Chondrocyte (in vitro differentiated cells): ENCODE results near the gene KANK4. TPM values are rescaled to one million over a fixed set of nuclear protein-coding genes. Genes with fewer than 3 reads are reported as not detected.

Experiments used
- DNase-seq: peaks from one replicate; pipeline ENCODE4 v3.0.0; 2021; ENCODE audit warnings: mixed read lengths, low spot score
- H3K27ac Mint-ChIP-seq: one replicate; pipeline ENCODE4 v1.8.0; 2021; ENCODE audit warnings: mild to moderate bottlenecking, moderate library complexity, mixed read lengths; ENCODE audit not compliant: unreplicated experiment
- H3K27me3 Mint-ChIP-seq: 2 replicates; pipeline ENCODE4 v1.8.0; 2021; ENCODE audit warnings: low read depth, mixed read lengths
- H3K36me3 Mint-ChIP-seq: 2 replicates; pipeline ENCODE4 v1.8.0; 2021; ENCODE audit warnings: low read depth, mixed read lengths
- H3K4me1 Mint-ChIP-seq: 2 replicates; pipeline ENCODE4 v1.8.0; 2021; ENCODE audit warnings: low read depth, mild to moderate bottlenecking, mixed read lengths
- H3K4me3 Mint-ChIP-seq: one replicate; pipeline ENCODE4 v1.8.0; 2021; ENCODE audit warnings: mild to moderate bottlenecking, moderate library complexity, mixed read lengths; ENCODE audit not compliant: unreplicated experiment
- H3K9me3 Mint-ChIP-seq: 2 replicates; pipeline ENCODE4 v1.8.0; 2021; ENCODE audit warnings: low read depth, mixed read lengths
- total RNA-seq: library from RNA; stranded (reverse); gene quantifications from 3 replicates; pipeline ENCODE4 v1.2.1, GENCODE V29; 2021
- TF ChIP-seq, protein P1 (sequence below): fragments of 200-600 bp; sonication (generic); IDR thresholded peaks from 2 replicates; pipeline ENCODE4 v1.5.0; 2021; ENCODE audit warnings: antibody characterized with exemption, mild to moderate bottlenecking, moderate library complexity

KANK4 gene
- total RNA-seq, 1 donor from 2014 or later, result 1.4 TPM

DNA sequence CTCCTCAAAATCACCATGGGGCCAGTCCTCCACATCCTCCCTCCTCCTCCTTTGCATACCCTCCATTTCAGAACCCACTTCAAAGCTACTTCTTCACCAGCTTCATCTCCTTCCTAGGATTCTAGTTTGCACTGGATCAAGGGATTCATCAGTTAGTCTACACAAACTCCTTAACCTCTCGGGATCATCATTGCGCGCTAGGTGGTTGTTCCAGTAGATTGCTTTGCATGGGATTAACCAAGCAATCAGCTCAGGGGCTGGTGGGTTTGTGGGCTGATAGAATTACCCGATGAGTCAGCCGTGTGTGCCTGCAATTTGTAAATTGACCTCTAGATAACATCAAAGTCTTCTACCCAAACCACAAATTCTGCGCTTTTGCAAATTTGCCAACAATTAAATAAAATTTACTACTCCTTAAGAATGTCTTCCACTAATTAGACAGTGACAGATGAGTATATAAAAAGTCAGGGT lies 7.7 kb downstream of the KANK4 start:
- TF ChIP-seq, protein P1, sequence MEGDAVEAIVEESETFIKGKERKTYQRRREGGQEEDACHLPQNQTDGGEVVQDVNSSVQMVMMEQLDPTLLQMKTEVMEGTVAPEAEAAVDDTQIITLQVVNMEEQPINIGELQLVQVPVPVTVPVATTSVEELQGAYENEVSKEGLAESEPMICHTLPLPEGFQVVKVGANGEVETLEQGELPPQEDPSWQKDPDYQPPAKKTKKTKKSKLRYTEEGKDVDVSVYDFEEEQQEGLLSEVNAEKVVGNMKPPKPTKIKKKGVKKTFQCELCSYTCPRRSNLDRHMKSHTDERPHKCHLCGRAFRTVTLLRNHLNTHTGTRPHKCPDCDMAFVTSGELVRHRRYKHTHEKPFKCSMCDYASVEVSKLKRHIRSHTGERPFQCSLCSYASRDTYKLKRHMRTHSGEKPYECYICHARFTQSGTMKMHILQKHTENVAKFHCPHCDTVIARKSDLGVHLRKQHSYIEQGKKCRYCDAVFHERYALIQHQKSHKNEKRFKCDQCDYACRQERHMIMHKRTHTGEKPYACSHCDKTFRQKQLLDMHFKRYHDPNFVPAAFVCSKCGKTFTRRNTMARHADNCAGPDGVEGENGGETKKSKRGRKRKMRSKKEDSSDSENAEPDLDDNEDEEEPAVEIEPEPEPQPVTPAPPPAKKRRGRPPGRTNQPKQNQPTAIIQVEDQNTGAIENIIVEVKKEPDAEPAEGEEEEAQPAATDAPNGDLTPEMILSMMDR, result no peak
- no peak for DNase-seq
- Mint-ChIP-seq H3K27ac (no peak overlapping the region), H3K4me1 (peaks cover 3% of the 10 kb centered on the region), H3K36me3 (no peaks in the 10 kb centered on the region), H3K27me3 (peaks cover 13% of the 10 kb centered on the region), H3K9me3 (no peaks in the 10 kb centered on the region), H3K4me3 (no peak overlapping the region)

DNA sequence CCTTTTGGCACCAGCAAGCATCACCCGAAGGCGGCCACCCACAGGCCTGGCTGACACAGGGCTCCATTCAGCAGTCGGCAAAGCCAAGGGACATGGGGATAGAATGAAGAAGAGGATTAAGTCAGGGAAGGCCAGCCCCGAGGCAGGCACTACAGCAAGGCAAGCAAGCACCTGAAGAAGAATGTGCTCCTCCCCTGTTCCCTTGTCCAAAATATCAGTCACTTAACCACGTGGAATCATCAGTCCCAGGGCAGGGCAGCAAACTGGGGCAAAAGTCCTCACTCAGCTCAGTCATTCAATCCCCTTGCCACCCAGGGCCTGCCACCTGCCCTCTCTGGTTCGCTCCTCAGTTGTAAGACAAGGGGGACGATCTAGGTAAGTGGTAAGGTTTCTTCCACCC lies 9.3 kb downstream of the KANK4 start:
- TF ChIP-seq, protein P1, result no peak
- Mint-ChIP-seq H3K27ac (no peak overlapping the region), H3K9me3 (no peaks in the 10 kb centered on the region), H3K4me3 (no peak overlapping the region), H3K27me3 (peaks cover 13% of the 10 kb centered on the region), H3K36me3 (no peaks in the 10 kb centered on the region), H3K4me1 (peaks cover 3% of the 10 kb centered on the region)
- DNase-seq, result no peak

DNA sequence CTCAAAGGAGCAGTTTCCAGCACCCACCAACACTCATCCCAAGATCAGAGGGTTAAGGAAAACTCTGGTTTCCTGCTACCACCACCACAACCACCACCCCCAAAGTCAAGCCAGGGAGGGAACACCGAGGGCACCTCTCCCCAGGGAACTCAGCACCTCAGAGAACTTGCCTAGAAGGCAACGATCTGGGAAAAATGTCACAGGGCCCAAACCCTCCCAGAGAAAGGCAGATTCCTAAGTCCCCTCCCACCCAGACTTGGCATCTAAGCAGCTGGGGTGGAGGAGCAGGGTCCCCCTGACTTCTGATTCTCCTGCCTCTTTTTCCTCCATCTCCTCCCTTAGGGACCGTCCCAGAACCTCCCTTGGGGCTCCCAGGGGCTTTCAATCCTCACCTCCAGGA lies 10.6 kb downstream of the KANK4 start:
- DNase-seq, result no peak
- Mint-ChIP-seq H3K4me1 (peaks cover 3% of the 10 kb centered on the region), H3K9me3 (no peaks in the 10 kb centered on the region), H3K36me3 (no peaks in the 10 kb centered on the region), H3K27me3 (peaks cover 13% of the 10 kb centered on the region), H3K4me3 (no peak overlapping the region), H3K27ac (no peak overlapping the region)
- TF ChIP-seq, protein P1, result no peak

DNA sequence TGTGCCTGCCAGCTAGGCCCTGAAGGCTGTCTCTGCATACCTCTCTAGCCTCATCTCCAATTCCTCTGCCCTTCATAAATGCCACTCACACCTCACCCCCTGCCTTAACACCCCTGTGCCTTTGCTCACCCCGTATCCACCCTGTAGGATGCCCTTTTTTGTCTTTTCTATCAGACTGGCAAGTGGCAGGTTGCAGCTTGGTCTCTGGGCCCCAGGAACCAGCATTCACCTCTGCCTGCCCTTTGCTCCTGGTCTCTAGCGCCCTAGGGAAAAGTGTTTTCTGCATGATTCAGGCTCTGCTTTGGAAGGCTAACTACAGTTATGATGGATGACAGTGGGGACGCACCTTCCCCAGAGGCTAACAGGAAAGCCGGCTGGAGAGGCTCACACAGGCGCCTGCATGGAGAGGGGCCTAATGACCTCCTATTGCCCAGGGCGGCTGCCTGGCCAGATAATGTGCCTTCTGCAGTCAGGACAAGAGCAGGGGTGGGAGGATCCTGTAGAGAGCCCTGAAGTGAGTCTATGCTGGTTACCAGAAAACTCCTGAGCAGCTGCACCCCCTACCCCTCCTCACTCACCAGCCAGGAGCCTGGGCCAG lies 11.2 kb downstream of the KANK4 start:
- DNase-seq, result no peak
- Mint-ChIP-seq H3K9me3 (no peaks in the 10 kb centered on the region), H3K4me1 (peaks cover 3% of the 10 kb centered on the region), H3K36me3 (no peaks in the 10 kb centered on the region), H3K4me3 (no peak overlapping the region), H3K27ac (no peak overlapping the region), H3K27me3 (peaks cover 13% of the 10 kb centered on the region)
- TF ChIP-seq, protein P1, result no peak

DNA sequence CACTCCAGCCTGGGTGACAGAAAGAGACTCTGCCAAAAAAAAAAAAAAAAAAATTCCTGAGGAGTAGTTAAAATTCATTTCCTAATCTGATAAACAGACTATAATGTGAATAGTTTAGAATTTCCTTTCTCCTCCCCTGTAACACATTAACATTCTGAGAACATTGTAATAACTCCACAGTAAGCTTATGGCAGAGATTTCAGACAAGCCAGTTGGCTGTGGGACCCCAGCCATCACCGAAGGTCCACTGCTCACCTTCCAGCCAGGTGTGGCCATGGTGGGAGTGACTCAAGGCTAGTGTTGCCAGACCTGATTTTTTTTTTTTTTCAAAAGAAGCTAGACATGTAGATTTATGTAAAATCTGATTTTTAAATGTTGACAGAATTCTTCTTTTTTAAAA lies 11.8 kb downstream of the KANK4 start:
- Mint-ChIP-seq H3K27me3 (peaks cover 13% of the 10 kb centered on the region), H3K9me3 (no peaks in the 10 kb centered on the region), H3K27ac (no peak overlapping the region), H3K4me1 (peaks cover 3% of the 10 kb centered on the region), H3K4me3 (no peak overlapping the region), H3K36me3 (no peaks in the 10 kb centered on the region)
- DNase-seq, result no peak
- TF ChIP-seq, protein P1, result no peak
